Retinal pigment epithelial cell (primary cell): ENCODE results near the gene STK32A.
A peak's percentile ranks its signal among the peaks of the same experiment; 100 is the strongest.

ENCODE experiments used
- DNase-seq: peaks from one replicate; pipeline ENCODE4 v3.0.0-alpha.2; 2010; ENCODE audit warnings: low read depth
- H3K4me3 ChIP-seq: 2 replicates; pipeline ENCODE4 v1.5.1; 2011; ENCODE audit warnings: mild to moderate bottlenecking, low read length, control low read depth, moderate library complexity
- CTCF ChIP-seq: conservative IDR thresholded peaks from 2 replicates; pipeline ENCODE4 v1.5.1; 2011; ENCODE audit warnings: low read depth, low read length, control low read depth, inconsistent platforms

Gene STK32A

GRCh38 chr5:147341345-147341744 lies 106.5 kb downstream of the STK32A start:
- DNase-seq: no peak
- no peak overlapping the region for H3K4me3 ChIP-seq
- TF ChIP-seq CTCF: no peak

- H3K4me3 ChIP-seq: no peak overlapping the region
- DNase-seq: no peak
- no peak for TF ChIP-seq CTCF
These were observed 110.0 kb downstream of the STK32A start for GRCh38 chr5:147344861-147345260.

GRCh38 chr5:147346006-147346561 lies 111.3 kb downstream of the STK32A start:
- DNase-seq: no peak
- H3K4me3 ChIP-seq: no peak overlapping the region
- TF ChIP-seq CTCF: peak; percentile 21

GRCh38 chr5:147348046-147348445 lies 113.2 kb downstream of the STK32A start:
- DNase-seq: no peak
- no peak overlapping the region for H3K4me3 ChIP-seq
- TF ChIP-seq CTCF: no peak

- H3K4me3 ChIP-seq: no peak overlapping the region
- TF ChIP-seq CTCF: no peak
- no peak for DNase-seq
These were observed 113.6 kb downstream of the STK32A start for GRCh38 chr5:147348451-147348850.

- no peak overlapping the region for H3K4me3 ChIP-seq
- DNase-seq: no peak
These were observed 114.4 kb downstream of the STK32A start for GRCh38 chr5:147349241-147349640.

More at GRCh38 chr5:147349241-147349640, 114.4 kb downstream of the STK32A start:
- no peak for TF ChIP-seq CTCF
